Endothelial cell of hepatic sinusoid (primary cell): ENCODE data around the gene ATP5PB.

Source experiments
- in situ Hi-C: cut with HindIII; loops from 2 replicates; pipeline ENCODE4 v1.10.0; 2017; ENCODE audit warnings: low sequenced_read_pairs

The ATP5PB gene

DNA sequence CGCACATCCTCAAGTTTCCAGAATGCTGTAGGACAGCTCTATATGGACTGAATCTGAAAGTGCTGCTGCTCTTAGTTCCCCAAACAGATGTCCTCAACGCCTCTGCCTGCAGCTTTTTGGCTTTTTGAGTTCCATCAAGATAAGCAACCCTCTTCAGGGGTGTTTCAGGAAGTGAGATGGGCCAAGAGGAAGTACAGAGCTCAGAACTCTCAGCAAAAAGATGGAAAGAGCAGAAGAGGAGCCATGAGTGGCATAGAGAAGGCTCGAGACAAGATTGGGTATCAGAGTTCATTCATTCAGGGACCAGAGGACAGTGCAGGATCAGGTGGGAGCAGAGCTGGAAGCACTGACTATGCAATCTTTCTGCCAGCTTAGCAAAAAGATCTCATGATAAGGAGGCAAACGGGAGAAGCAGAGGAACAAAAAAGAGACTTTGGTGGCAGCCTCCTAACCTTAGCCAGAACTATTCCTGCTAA is 54.4 kb downstream of the ATP5PB start, which contains the start of the genes ADORA3 and TMIGD3:
ADORA3 (minus strand) TSS at position 49 of the 476 bp plus-strand sequence. CDS start 279 bp downstream, outside the sequence.
TMIGD3 (minus strand) TSS at position 49 of the 476 bp plus-strand sequence. CDS start 279 bp downstream, outside the sequence.
- in situ Hi-C loops, result no loop called here

DNA sequence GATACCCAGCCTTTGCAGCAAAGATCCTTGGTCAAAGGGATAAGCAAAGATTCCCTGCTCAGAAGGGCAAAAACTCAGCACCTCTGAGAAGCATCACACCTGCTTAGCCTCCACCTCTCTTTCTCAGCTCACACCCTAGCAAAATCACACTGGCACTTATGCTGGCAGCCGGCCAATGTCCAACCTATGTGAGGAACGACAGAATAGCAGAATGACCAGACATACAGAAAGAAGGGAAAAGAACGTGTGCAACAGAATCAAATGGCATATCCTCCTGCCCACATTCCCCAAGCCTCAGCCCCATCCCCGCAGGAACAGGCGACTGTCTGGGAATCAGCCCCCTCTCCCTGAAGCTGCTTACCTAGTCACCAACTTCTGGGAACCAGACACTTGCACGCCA is 54.8 kb downstream of the ATP5PB start:
- in situ Hi-C loops, result no loop called here

DNA sequence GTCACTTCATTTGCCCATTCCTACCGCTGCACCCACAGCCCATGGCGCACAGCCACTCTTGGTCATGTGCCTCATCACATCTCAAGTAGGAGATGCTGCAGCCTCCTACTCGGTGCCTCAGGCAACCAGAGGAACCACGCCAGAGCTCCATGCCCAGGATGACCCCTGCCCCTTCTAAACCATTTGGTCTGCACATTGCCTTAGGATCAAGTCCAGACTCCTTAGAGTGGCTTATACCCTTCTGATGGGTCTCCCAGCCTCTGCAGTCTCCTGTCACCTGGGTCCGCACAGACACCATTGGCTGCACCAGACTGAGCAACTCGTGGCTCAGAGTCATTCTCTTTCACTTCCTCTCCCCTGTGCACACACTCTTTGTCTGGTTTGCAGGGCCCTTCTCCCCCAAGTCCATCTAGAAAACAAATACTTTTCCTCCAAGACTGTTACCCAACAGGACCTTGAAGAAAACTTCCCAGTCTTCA is 56.4 kb downstream of the ATP5PB start:
- in situ Hi-C loops, result no loop called here

DNA sequence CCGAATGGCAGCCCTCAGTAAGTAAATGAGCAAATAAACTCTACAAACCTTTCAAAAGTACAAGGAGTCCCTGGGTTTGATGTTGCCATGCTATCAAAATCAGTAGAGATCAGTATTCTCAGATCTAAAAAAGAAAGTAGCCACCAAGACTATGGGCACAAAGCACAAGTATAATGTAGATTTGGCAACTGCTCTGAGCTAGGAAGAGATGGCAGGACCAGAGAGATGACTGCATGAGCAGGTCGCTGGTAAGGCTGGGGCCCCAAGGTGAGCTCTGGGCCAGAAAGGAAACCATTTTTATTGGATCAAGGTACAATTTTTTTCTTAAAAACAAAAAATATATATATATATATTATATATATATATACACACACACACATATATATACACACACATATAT is 57.3 kb downstream of the ATP5PB start:
- in situ Hi-C loops, result no loop called here

DNA sequence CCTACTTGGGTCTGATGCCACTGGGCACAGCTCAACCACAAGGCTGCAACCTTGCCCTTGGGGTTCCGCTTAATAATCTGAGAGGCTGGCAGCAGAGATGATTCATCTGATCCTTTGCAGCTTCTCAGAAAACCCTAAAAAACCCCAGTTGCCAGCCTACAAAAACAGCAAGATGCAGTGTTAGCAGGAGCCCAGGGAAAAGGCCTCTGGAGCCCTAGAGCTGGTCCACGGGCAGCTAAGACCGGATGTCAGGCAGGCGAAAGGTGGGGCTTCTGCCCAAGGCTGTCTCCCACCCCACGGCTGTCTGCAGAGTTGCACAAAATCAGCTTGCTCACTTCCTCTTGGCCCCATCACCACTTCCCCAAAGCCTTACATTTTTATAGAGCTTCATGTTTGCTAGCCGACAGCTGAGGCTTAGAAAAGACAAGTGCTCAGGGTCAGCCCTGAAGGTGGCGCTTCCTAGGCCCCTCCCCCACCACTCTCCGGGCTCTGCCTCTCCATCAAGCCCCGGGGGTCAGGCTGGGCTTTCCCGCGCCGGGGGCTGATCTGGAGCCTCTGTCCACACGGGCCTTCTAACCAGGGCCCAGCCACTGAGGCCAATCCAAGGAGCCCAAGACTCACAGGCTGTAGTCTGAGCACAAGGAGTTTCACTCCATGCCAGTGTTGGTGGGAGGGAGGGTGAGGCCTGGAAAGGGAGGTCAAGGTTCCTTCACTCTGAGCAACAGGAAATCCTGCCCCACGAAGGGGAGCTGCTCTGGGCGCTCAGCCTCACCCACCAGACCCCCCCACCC is 58.3 kb downstream of the ATP5PB start:
- in situ Hi-C loops, result no loop called here

DNA sequence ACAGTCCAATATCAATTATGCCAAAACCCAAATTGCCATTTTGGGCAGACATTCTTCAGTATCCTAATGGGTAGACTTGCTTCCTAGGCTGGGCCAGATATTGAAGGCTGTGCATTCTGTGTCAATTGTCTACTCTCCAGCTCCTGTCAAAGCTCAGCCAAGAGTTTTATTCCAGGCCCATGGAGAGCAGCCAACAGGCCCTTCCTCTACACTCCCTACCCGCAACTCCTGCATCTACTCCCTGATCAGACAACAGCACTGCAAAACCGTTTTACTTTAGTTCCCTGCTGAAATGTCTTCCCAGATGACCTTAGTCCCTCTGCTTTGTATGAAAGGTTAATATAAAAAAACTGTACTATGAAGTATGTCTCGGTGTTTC is 60.7 kb downstream of the ATP5PB start:
- in situ Hi-C loops, result no loop called here

DNA sequence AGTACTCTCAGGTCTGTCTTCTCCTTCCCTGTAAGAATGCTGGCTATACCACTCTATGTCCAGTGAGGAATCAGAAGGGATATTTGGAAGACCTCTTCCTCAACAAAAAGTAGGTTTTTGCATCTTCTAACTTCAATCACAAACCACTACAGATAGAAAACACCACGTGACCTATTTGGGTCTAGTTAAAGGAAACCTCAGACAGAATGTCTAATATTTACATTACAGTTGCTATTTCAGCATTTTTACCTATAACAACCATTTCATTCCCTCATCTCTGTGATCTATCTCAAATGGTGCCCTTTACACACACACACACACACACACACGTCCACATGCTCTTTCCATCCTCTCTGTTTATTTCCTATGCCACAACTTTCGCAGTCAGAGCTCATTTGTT is 62.1 kb downstream of the ATP5PB start:
- in situ Hi-C loops, result no loop called here
